PC-3 (cell line): ENCODE measurements around the gene PID1. TPM values are rescaled to one million over a fixed set of nuclear protein-coding genes. Genes with fewer than 3 reads are reported as not detected.

ENCODE experiments used
- ATAC-seq: fragments of 200-7000 bp; cut with Tn5 transposase; 2 replicates; pipeline ENCODE4 v1.9.1; 2020; ENCODE audit warnings: mild to moderate bottlenecking, moderate library complexity
- BruUV-seq: library from RNA; stranded (reverse); fragments of 400-500 nt; replicated peaks from 2 replicates; lab custom pipeline; 2021; lab: Mats Ljungman, UMichigan
- CTCF ChIA-PET: fragments of 300-600 bp; sonication (Branson Sonifier 250); formaldehyde crosslinking; loops from one replicate; lab custom pipeline; 2022; ENCODE audit warnings: antibody characterized with exemption; lab: Charles Lee
- POLR2A ChIA-PET: fragments of 300-600 bp; sonication (Branson Sonifier 250); formaldehyde crosslinking; loops from one replicate; lab custom pipeline; 2022; ENCODE audit warnings: antibody characterized with exemption; ENCODE audit not compliant: unreplicated experiment; lab: Charles Lee
- DNase-seq: peaks from one replicate; pipeline ENCODE4 v3.0.0-alpha.2; 2015
- H2AFZ ChIP-seq: fragments of 300-600 bp; sonication (generic); 2 replicates; pipeline ENCODE4 v1.6.0; 2016; ENCODE audit warnings: antibody characterized with exemption, low read length
- H3F3A ChIP-seq: fragments of 300-600 bp; sonication (generic); one replicate; pipeline ENCODE4 v1.6.0; 2017; ENCODE audit warnings: antibody characterized with exemption, low read length, control low read depth, mild to moderate bottlenecking; ENCODE audit not compliant: unreplicated experiment
- H3K27ac ChIP-seq: fragments of 300-600 bp; sonication (generic); 2 replicates; pipeline ENCODE4 v1.5.1; 2016; ENCODE audit warnings: mild to moderate bottlenecking, low read length
- H3K27me3 ChIP-seq: fragments of 300-600 bp; sonication (generic); 2 replicates; pipeline ENCODE4 v1.6.1; 2016; ENCODE audit warnings: low read length, mixed read lengths
- H3K36me3 ChIP-seq: fragments of 300-600 bp; sonication (generic); 2 replicates; pipeline ENCODE4 v1.6.1; 2016; ENCODE audit warnings: low read depth, mixed run types, low read length, mixed read lengths
- H3K4me1 ChIP-seq: fragments of 300-600 bp; sonication (generic); 2 replicates; pipeline ENCODE4 v1.5.1; 2016; ENCODE audit warnings: low read length; ENCODE audit not compliant: insufficient read depth
- H3K4me2 ChIP-seq: fragments of 300-600 bp; sonication (generic); 2 replicates; pipeline ENCODE4 v1.6.0; 2016; ENCODE audit warnings: low read length
- H3K4me3 ChIP-seq: fragments of 300-600 bp; sonication (generic); 2 replicates; pipeline ENCODE4 v1.5.1; 2016; ENCODE audit warnings: mild to moderate bottlenecking, low read length, mixed read lengths
- H3K79me2 ChIP-seq: fragments of 300-600 bp; sonication (generic); 2 replicates; pipeline ENCODE4 v1.6.1; 2017; ENCODE audit warnings: low read length, mixed read lengths
- H3K9ac ChIP-seq: fragments of 300-600 bp; sonication (generic); 2 replicates; pipeline ENCODE4 v1.6.0; 2016; ENCODE audit warnings: mild to moderate bottlenecking, low read length
- H3K9me2 ChIP-seq: fragments of 300-600 bp; sonication (generic); replicated peaks from 2 replicates; pipeline ENCODE4 v1.6.1; 2016; ENCODE audit warnings: mixed run types, low read length, mixed read lengths
- H3K9me3 ChIP-seq: fragments of 300-600 bp; sonication (generic); 2 replicates; pipeline ENCODE4 v1.6.1; 2016; ENCODE audit warnings: low read length, mixed read lengths
- H4K20me1 ChIP-seq: fragments of 300-600 bp; sonication (generic); 2 replicates; pipeline ENCODE4 v1.6.1; 2016; ENCODE audit warnings: low read length, mixed read lengths
- CTCF ChIP-seq: fragments of 300-600 bp; sonication (generic); conservative IDR thresholded peaks from 2 replicates; pipeline ENCODE4 v1.5.1; 2017; ENCODE audit warnings: antibody characterized with exemption, low read depth, mild to moderate bottlenecking, low read length
- EZH2 ChIP-seq: fragments of 300-600 bp; sonication (generic); IDR thresholded peaks from one replicate; pipeline ENCODE4 v1.6.1; 2017; ENCODE audit warnings: antibody characterized with exemption, mild to moderate bottlenecking, low read length; ENCODE audit not compliant: unreplicated experiment
- EZH2phosphoT487 ChIP-seq: fragments of 300-600 bp; sonication (generic); IDR thresholded peaks from 2 replicates; pipeline ENCODE4 v1.6.1; 2018; ENCODE audit warnings: mild to moderate bottlenecking, antibody characterized with exemption, low read length, borderline replicate concordance
- intact Hi-C: fragments of 100-400 bp; cut with micrococcal nuclease; formaldehyde crosslinking; loops from 2 replicates; pipeline ENCODE4 v1.9.0; 2023
- total RNA-seq: library from RNA; depleted of rRNA; stranded (reverse); fragments of >200 nt; gene quantifications from 2 replicates; pipeline ENCODE4 v1.2.3, GENCODE V29; 2014

PID1 gene
- total RNA-seq, 1 experiment from 2014 or later = 0.84 TPM

DNA sequence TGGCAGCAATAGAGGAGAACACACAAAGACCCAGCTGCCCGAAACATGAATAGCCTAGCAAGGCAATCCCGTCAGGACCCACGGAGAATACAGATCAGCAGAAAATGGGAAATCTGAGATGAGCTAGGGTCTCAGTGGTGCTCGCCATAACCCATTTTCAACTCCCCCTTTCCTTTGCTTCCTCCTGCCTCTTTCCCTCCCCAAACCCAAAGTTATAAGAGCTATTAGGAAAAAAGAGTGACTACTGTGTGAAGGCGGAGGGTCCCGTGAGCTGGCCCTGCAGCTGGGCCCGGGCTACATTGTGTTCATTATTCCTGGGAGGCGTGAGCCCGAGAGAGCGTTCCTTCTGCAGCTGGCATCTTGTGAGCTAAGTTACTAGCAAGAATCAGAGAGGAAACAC, 118.4 kb downstream of the PID1 start:
- TF ChIP-seq CTCF = no peak
- no peak for TF ChIP-seq EZH2phosphoT487
- no peak for TF ChIP-seq EZH2
- ATAC-seq (no peak), DNase-seq (no peak)
- Histone ChIP-seq H3K9me3 (no peaks in the 10 kb centered on the region), H4K20me1 (no peaks in the 10 kb centered on the region), H3K4me1 (no peaks in the 10 kb centered on the region), H3K4me2 (no peak overlapping the region), H3K9ac (no peak overlapping the region), H3K27ac (no peak overlapping the region), H3K79me2 (no peaks in the 10 kb centered on the region), H2AFZ (no peak overlapping the region), H3K9me2 (no peaks in the 10 kb centered on the region), H3K36me3 (no peaks in the 10 kb centered on the region), H3K4me3 (no peak overlapping the region), H3K27me3 (peaks cover 9% of the 10 kb centered on the region; the same call in 1 of the 2 replicates), H3F3A (no peaks in the 10 kb centered on the region)
- ChIA-PET CTCF (no interaction called here), POLR2A (no interaction called here)
- BruUV-seq = no TSS peak
- intact Hi-C loops = no loop called here

- Histone ChIP-seq H3K9ac (no peak overlapping the region), H3K4me1 (no peaks in the 10 kb centered on the region), H3K36me3 (no peaks in the 10 kb centered on the region), H3K4me3 (no peak overlapping the region), H3K27ac (no peak overlapping the region), H4K20me1 (no peaks in the 10 kb centered on the region), H3K79me2 (no peaks in the 10 kb centered on the region), H3K27me3 (peaks cover 7% of the 10 kb centered on the region; the same call in 1 of the 2 replicates), H2AFZ (no peak overlapping the region), H3K9me2 (no peaks in the 10 kb centered on the region), H3K9me3 (no peaks in the 10 kb centered on the region), H3K4me2 (no peak overlapping the region), H3F3A (no peaks in the 10 kb centered on the region)
- BruUV-seq = no TSS peak
- ATAC-seq (no peak), DNase-seq (peak; percentile 12)
- ChIA-PET CTCF (no interaction called here), POLR2A (no interaction called here)
- TF ChIP-seq EZH2 = no peak
- intact Hi-C loops = no loop called here
Measured at GRCh38 chr2:229150317-229150716, 120.8 kb downstream of the PID1 start.

GRCh38 chr2:229141424-229142025, 129.6 kb downstream of the PID1 start:
- no peaks in the 10 kb centered on the region for H3K27me3 ChIP-seq
- H3K9ac ChIP-seq = no peak overlapping the region
- no peaks in the 10 kb centered on the region for H4K20me1 ChIP-seq
- intact Hi-C loops = no loop called here
- H3F3A ChIP-seq = no peaks in the 10 kb centered on the region
- peaks cover 12% of the 10 kb centered on the region for H3K4me1 ChIP-seq
- no peak for TF ChIP-seq EZH2
- no peak for TF ChIP-seq CTCF
- H3K4me2 ChIP-seq = no peak overlapping the region; the same call in 1 of the 2 replicates
- H3K36me3 ChIP-seq = no peaks in the 10 kb centered on the region
- peak; percentile 82 for ATAC-seq
- H3K27ac ChIP-seq = no peak overlapping the region
- no peaks in the 10 kb centered on the region for H3K79me2 ChIP-seq
- ChIA-PET CTCF (interaction anchor here (0.6 kb wide), 1 partner anchor 132 kb away, joined by 6 read pairs; no protein-coding TSS in a partner anchor), POLR2A (no interaction called here)
- H3K9me2 ChIP-seq = no peaks in the 10 kb centered on the region
- no TSS peak for BruUV-seq
- H3K9me3 ChIP-seq = no peaks in the 10 kb centered on the region
- peak; percentile 65 for DNase-seq
- H2AFZ ChIP-seq = no peak overlapping the region
- H3K4me3 ChIP-seq = no peak overlapping the region
